Fibroblast of gingiva (primary cell): ENCODE data around the gene ITGA2B.
A peak's percentile ranks its signal among the peaks of the same experiment; 100 is the strongest.
"Not testable (repeated sequence)": the region's sequence is repeated elsewhere in the genome, so short reads cannot be mapped to it uniquely, and the experiment has no call there.

Experiments used
- DNase-seq: peaks from one replicate; pipeline ENCODE4 v3.0.0-alpha.2; 2011; ENCODE audit warnings: low read depth

Gene ITGA2B

GRCh38 chr17:44389281-44389680 is at the start of gene ITGA2B:
ITGA2B (minus strand) TSS chr17:44389649; CDS start chr17:44389473, 176 bp downstream.
- DNase-seq, result no peak

DNA sequence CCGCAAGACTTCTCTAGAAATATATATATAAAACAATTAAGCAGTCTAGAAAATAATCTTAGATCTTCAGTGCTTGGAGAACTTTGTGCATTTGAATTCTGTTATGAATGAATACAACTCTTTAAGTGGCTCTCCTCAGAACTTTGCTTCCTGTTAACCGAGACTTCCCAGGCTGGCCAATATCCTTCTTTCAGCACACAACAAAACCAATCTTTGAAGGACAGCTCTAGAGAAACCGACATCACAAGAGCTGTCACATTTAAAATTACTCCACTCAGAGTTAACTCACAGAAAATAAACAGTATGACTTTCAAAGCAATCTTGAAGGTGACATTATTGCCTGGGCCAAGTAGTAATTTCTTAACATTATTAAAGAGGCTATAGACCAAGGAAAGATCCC is 49.7 kb upstream of the ITGA2B start:
- no peak for DNase-seq

DNA sequence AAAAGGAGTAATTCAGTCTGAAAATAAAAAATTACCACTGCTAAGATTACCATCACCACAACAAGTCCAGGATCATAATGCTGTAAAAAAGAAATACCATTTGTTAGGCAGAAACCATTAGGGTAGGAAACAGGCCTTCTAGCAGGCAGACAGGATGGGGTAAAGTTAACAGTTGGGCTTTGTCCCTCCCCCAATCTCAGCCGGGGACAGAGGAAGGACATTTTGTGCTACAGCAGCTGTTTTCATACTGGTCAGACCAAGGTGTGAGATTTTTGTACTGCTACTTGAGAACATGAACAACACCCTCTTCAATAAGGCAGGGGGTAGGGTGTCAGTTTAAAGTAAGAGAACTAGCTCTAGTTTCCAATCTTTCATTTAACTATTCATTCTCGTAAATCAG is 49.2 kb upstream of the ITGA2B start:
- no peak for DNase-seq

DNA sequence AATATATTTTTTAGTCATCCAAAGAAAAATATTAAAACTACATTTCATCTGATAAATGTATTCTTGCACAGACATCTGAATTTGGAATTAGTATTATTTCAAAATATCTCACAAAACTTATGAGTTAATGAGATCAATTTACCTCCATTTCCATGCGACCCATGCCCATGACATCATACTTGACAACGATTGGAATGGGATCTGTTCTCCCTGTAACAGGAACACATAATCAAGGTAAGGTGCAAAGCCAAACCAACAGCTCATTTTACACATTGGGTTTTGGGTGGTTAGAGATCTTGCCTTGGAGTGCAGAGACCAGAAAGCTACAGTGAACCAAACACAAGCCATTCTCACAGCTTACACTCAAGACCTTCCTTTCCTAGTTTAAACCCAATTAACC is 46.9 kb upstream of the ITGA2B start:
- DNase-seq, result no peak

DNA sequence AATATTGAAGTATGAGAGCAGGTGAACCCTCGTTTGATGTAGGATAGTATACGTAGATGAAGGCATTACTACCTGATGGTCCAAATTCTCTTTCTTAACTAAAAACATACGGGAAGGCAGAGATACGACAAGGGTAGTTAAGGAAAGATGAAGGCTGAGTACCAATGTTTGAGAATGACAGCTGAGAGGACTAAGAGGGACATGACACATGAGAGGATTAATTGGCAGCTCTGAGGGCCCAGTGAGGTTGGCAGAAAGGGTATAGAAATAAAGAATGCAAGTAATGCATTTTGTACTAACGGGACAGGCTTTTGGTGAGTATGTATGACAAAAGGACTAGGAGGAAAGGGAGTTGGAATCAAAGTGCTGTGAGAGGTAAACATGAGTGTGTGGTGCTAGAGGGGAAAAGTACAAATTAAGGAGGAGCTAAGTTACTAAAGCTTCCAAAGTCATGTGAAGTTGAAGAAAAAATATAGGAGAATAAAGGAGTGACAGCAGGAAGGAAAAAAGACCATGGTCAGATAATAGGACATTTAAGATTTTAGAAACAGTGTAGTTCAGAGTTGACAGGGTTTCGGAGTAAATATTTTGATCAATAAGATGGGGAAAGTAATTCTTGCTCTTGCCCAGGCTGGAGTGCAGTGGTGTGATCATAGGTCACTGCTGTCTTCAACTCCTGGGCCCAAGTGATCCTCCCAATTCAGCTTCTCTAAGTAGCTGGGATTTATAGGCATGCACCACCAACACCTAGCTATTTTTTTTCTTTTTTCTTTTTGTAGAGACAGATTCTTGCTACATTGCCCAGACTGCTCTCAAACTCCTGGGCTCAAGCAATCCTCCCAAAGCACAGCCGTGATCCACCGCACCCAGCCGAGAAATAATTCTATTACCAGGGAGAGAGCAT is 43.1 kb upstream of the ITGA2B start:
- no peak for DNase-seq

- DNase-seq, result no peak
Observed at GRCh38 chr17:44424828-44425461, 35.5 kb upstream of the ITGA2B start.

- DNase-seq, result peak; percentile 62
Observed at GRCh38 chr17:44417553-44417952, 28.1 kb upstream of the ITGA2B start.

DNA sequence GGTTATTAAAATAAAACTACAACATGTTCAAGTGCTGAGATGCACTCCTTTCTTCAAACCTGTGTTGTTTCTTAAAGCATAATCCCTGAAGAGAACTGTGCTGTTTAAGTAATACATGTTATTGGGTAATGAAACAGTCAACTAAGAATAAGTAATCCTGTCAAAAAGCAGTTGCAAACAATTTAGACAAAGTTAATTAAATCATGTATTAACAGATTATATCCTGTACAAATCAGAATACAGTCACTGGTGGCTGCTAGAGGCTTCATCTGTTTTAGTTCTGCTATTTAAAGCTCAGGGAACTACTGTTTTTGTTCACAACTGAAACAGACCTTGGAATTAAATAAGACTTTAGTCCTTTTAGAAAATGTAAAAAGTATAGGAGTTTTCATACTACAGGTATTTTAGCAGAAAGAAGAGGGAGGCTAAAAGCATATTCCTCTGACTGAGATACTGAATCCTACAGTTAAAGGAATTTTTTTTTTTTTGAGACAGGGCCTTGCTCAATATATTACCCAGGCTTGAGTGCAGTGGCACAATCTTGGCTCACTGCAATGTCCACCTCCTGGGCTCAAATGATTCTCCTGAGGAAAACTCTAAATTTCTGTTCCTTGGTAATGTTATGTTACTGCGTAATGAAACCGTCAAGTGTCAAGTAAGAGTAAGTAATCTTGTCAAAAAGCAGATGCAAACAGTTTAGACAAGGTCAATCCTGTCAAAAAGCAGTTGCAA is 27.3 kb upstream of the ITGA2B start:
- DNase-seq, result no peak

- no peak for DNase-seq
Observed at GRCh38 chr17:44414394-44415155, 25.1 kb upstream of the ITGA2B start.

DNA sequence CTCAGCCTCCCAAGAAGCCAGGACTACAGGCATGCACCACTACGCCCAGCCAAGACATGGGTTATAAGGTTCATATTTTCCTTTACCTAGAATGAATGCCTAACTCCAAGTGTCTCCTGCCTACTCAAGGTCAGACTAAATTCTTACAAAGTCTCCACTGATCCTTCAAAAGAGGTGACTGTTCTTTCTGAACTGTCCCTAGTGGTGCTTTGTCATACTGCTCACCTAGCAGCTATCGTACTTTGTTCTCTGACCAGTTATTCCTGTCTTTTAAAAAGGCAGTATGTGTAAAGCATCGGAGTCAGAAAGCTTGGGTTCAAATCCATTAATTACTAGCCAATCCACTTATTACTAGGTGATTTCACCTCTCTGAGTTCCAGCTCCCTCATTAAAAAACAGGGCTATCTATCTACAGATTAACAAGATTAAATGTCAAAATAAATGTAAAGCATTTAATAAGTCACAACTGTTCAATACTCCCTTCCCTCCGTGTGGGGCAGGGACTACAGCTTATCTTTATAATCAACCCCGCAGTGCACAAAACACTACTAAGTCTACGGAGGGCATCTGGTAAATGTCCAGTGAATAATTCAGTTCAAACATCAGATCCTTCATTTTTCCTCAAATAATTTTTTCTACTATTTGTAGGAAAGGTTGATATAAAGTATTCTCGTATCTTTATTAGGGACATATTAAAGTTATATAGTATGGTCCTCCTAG is 20.0 kb upstream of the ITGA2B start:
- no peak for DNase-seq

DNA sequence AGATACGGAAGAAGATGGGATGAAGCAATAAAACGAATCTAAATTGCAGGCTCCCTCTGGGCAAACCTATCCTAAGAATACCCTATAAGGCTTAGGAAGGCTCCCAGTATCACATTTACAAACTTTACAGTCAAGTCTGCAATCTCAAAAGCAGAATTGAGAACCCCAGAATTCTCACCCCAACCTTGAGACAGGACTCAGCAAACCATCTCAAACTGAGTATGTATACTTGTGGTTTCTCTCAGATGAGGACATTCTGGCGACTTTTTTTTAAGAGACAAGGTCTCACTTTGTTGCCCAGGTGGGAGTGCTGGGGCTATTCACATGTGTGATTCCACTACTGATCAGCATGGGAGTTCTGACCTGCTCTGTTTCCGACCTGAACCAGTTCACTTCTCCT is 19.3 kb upstream of the ITGA2B start:
- DNase-seq, result no peak

DNA sequence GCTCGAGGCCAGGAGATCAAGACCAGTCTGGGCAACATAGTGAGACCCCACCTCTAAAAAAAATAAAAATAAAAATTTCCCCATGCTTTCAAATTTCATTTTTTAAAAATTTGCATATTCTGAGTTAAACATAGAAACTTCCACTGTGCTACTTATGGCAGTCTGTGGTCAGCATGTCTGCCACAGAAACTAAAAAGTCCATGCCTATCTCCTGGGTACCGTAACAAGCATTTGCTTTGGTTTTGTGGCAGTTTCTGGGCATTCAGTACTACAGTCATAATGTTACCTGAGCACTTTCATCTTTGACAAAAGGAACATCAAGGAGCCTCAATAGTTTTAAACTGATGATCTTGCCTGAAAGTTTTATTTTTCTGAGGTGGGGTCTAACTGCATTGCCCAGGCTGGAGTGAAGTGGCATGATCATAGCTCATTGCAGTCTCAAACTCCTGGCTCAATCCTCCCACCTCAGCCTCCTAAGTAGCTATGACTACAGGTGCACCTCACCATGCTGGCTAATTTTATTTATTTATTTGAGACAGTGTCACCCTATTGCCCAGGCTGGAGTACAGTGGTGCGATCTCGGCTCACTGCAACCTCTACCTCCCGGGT is 13.2 kb upstream of the ITGA2B start:
- no peak for DNase-seq

DNA sequence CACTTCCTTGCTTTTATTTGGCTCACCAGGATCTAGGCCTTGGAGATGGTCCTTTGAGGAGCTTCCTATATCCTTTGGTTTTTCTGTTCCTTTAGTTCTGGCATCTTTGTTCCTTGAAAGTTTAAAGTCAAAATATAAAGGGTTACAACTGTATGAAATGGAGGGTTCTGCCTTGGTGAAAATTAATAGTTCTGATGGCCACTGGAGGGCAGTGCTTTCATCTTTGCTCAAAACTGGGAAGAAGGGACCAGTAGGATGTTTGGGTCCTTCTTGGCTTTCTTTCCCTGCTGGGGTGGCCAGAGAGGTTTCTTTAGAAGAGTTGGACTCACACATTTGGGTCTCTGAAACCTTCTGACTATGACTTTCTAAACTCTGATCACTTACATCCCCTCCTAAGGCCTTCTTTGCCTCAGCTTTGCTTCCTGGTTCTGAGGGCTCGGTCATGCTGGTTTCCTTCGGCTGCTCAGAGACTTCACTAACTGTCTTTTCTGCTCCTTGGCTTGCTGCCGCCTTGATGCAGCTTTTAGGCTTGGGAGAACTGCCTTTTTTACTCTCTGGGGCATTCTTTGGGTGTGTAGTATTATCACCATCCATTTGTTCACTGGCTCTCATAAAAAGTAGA is 10.9 kb upstream of the ITGA2B start:
- DNase-seq, result peak; percentile 21

GRCh38 chr17:44398692-44399691 is 9.5 kb upstream of the ITGA2B start:
- DNase-seq, result no peak

GRCh38 chr17:44397479-44398440 is 8.3 kb upstream of the ITGA2B start:
- DNase-seq, result no peak

GRCh38 chr17:44396946-44397345 is 7.5 kb upstream of the ITGA2B start:
- no peak for DNase-seq

DNA sequence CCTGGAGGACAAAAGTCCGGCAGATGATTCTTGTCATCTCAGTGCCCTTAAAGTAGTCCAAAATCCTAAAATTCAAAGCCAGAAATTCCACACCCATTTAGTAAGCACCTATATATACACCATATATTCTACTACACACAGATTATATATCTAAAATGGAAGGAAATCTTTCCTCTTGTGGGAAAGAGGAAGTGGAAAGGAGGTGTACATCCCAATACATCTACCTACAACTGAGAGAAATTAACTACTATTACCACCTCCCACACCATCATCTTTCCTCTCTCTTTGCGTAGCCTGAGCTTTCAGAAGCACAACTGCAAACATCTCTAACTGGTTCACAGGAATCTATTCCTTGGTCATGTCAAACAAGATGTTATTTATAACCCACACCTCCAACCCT is 5.4 kb upstream of the ITGA2B start:
- DNase-seq, result no peak

- not testable (repeated sequence) for DNase-seq
Observed at GRCh38 chr17:44394112-44394511, 4.7 kb upstream of the ITGA2B start.
